Measurements from ENCODE around the gene RPIA.

RPIA gene

DNA sequence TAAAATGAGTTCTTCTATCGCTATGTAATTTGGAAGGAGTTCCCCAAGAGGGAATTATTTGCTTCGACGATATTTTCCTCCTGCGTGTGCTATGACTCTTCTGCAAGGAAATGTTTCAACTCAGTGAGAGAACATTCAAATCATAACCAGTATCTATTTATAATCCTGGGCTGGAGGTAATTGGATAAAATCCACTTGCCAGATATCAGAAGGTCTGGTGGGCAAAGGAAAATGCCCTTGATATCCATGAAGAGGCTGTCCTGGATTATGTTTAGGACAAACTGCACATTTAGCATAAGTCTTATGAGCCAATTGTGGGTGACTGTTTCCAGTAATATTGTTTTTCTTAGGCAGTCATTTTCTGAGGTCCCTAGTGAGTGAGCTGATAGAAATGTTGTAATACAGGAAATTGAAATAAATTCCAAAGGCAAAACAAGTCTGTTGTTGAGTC is 17.7 kb downstream of the RPIA start:
- TF ChIP-seq, protein P1, sequence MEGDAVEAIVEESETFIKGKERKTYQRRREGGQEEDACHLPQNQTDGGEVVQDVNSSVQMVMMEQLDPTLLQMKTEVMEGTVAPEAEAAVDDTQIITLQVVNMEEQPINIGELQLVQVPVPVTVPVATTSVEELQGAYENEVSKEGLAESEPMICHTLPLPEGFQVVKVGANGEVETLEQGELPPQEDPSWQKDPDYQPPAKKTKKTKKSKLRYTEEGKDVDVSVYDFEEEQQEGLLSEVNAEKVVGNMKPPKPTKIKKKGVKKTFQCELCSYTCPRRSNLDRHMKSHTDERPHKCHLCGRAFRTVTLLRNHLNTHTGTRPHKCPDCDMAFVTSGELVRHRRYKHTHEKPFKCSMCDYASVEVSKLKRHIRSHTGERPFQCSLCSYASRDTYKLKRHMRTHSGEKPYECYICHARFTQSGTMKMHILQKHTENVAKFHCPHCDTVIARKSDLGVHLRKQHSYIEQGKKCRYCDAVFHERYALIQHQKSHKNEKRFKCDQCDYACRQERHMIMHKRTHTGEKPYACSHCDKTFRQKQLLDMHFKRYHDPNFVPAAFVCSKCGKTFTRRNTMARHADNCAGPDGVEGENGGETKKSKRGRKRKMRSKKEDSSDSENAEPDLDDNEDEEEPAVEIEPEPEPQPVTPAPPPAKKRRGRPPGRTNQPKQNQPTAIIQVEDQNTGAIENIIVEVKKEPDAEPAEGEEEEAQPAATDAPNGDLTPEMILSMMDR (IDR thresholded peaks at IDR 0.05; ENCODE audit: control insufficient read depth, insufficient read depth, low read depth, low read length, missing control alignments), result no peak
- no peak for DNase-seq (ENCODE audit: low read depth)
- H3K4me3 ChIP-seq (ENCODE audit: control insufficient read depth, low read depth, low read length), result no peak overlapping the region

DNA sequence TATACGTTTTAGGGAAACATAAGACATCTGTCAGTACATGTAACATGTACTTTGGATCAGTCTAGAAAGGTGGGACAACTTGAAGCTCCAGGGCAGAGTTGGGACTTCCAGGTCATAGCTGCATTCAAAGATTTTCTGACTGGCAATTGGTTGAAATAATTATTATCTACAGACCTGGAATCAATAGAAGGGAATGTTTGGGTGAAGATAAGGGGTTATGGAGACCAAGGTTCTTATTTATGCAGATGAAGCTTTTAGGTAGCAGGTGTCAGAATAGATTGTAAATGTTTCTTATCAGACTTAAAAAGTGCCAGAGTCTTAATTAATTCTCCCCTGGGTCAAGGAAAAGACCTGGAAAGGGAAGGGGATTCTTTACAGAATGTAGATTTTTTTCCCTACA is 19.8 kb downstream of the RPIA start:
- H3K4me3 ChIP-seq (ENCODE audit: control insufficient read depth, low read depth, low read length), result no peak overlapping the region
- TF ChIP-seq, protein P1 (IDR thresholded peaks at IDR 0.05; ENCODE audit: control insufficient read depth, insufficient read depth, low read depth, low read length, missing control alignments), result no peak
- no peak for DNase-seq (ENCODE audit: low read depth)

DNA sequence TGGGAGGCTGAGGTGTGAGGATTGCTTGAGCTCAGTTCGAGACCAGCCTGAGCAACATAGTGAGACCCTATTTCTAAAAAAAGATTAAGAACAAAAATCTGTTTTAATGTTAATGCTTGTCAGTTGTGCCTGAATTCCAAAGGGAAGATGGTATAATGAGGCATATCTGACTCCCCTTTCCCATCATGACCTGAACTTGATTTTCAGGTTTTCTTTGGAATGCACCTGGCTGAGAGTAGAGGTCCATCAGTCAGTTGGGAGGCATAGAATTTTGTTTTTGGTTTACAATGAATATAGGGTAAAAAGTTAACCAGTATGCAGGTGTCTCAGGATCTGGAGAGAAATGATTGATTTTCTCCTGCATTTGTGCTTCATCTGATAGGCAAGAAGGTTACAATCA is 20.4 kb downstream of the RPIA start:
- TF ChIP-seq, protein P1 (IDR thresholded peaks at IDR 0.05; ENCODE audit: control insufficient read depth, insufficient read depth, low read depth, low read length, missing control alignments), result no peak
- no peak overlapping the region for H3K4me3 ChIP-seq (ENCODE audit: control insufficient read depth, low read depth, low read length)
- no peak for DNase-seq (ENCODE audit: low read depth)

DNA sequence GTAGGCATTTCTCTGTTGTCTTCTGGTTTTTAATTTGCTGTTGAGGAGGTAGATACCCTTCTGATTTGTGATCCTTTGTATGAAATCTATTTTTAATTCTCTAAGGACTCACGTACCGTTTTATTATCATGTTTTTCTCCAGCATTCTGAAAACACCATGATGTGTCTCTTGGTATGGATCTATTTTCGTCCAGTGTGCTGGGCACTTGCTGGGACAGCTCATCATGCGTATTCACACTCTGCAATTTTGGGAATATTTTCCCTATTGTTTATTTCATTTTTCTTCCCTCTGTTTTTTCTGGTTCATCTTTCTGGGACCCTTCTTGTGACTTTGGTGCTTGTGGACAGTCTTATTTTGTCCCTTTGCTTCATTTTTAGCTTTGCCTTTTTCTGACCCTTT is 21.9 kb downstream of the RPIA start:
- DNase-seq (ENCODE audit: low read depth), result no peak
- TF ChIP-seq, protein P1 (IDR thresholded peaks at IDR 0.05; ENCODE audit: control insufficient read depth, insufficient read depth, low read depth, low read length, missing control alignments), result no peak
- H3K4me3 ChIP-seq (ENCODE audit: control insufficient read depth, low read depth, low read length), result no peak overlapping the region

DNA sequence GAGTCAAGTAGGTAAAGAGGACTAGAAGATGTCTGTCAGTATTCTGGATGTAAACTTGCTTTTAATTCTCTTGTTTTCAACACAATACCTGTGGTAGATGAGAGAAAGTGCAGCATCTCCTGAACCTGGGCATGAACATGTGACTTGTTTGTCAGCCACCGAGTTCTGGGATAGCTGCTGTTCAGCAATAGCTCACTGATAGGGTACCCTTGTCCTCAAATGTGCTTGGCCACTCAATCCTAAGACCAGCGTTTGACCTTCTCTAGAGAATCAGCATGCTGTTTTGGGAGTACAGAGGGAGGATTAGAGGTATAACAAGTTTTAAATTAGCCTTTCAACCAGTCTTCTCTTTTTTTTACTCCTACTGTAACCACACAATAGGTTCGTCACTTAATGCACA is 23.2 kb downstream of the RPIA start:
- no peak overlapping the region for H3K4me3 ChIP-seq (ENCODE audit: control insufficient read depth, low read depth, low read length)
- no peak for DNase-seq (ENCODE audit: low read depth)
- TF ChIP-seq, protein P1 (IDR thresholded peaks at IDR 0.05; ENCODE audit: control insufficient read depth, insufficient read depth, low read depth, low read length, missing control alignments), result no peak

DNA sequence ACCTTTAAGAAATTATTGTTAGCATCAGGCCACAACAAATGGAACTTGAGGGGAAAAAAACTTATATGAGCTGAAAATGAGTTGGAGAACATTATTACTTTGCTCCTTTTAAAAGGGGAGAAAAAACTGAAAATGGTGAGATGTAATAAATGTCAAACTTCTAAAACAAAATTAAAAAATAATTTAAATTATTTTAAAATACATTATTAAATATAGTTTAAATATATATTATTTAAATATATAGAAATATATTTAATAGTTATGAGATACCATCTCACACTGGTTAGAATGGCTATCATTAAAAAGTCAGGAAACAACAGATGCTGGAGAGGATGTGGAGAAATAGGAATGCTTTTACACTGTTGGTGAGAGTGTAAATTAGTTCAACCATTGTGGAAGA is 28.9 kb downstream of the RPIA start:
- no peak for DNase-seq (ENCODE audit: low read depth)
- TF ChIP-seq, protein P1 (IDR thresholded peaks at IDR 0.05; ENCODE audit: control insufficient read depth, insufficient read depth, low read depth, low read length, missing control alignments), result no peak
- no peak overlapping the region for H3K4me3 ChIP-seq (ENCODE audit: control insufficient read depth, low read depth, low read length)

DNA sequence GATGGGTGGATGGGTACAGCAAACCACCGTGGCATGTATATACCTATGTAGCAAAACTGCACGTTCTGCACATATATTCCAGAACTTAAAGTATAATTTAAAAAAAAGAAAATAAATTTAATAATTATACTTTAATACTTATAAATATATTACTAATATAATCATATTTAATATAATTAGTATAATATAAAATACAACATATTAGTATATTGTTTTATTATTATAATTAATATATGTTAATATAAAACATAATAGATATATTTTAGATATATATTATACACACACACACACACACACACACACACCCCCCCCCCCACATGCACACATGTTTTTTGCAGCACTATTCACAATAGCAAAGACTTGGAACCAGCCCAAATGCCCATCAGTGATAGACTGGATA is 29.8 kb downstream of the RPIA start:
- DNase-seq (ENCODE audit: low read depth), result no peak
- H3K4me3 ChIP-seq (ENCODE audit: control insufficient read depth, low read depth, low read length), result no peak overlapping the region
- TF ChIP-seq, protein P1 (IDR thresholded peaks at IDR 0.05; ENCODE audit: control insufficient read depth, insufficient read depth, low read depth, low read length, missing control alignments), result no peak
